Measurements from ENCODE around the gene CENPS. TPM values are rescaled to one million over a fixed set of nuclear protein-coding genes. Genes with fewer than 3 reads are reported as not detected.

CENPS gene
- total and polyA plus RNA-seq, 9 of the 15 experiments (the other 6 are each of a cell fraction or from before 2014, with no cell fraction given): 10.2 to 36.0 (median 26.0) TPM

DNA sequence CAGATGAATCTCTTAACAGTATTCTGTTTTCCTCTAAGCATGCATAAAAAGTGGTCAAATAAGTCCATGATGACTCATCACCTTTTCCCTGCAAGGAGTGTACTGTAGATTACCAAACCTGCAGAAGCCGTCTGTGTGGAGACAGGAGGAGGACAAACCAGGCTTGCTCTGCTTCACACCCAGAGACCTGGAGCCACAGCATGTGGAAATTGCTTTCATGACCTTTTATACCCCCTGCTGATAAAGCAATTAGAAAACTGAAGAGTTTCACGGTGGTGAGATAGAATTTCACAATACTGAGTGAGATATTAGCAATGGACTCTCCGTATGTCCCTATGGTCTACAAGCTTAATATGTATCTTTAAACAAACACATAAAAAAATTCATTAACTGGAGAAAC, 29.0 kb downstream of the CENPS start (continued):
- TF ChIP-seq ZNF12 (CRISPR knock-in tag; IDR thresholded peaks at IDR 0.05) (no peak), RERE (CRISPR knock-in tag; IDR thresholded peaks at IDR 0.05; ENCODE audit: borderline replicate concordance) (no peak), MTA1 (IDR thresholded peaks at IDR 0.05; ENCODE audit: borderline replicate concordance) (peak; percentile 50; the same call in 1 of the 2 replicates), KDM2B (CRISPR knock-in tag; IDR thresholded peaks at IDR 0.05) (no peak), GATAD2A (IDR thresholded peaks at IDR 0.05) (peak; percentile 68; the same call in 1 of the 2 replicates), DIDO1 (tag; IDR thresholded peaks at IDR 0.05; ENCODE audit: low read depth) (no peak), RNF2 (IDR thresholded peaks at IDR 0.05) (0 out of 2 replicates have a peak, but pooled peaks have one; percentile 45), ZBTB33 (CRISPR knock-in tag; IDR thresholded peaks at IDR 0.05) (0 out of 2 replicates have a peak, but pooled peaks have one; percentile 13), TAF15 (IDR thresholded peaks at IDR 0.05; ENCODE audit: low read depth, low read length) (no peak), FOXK2 (conservative IDR thresholded peaks at IDR 0.05 in 1 of 2, IDR thresholded peaks at IDR 0.05 in 1 of 2; ENCODE audit: low read depth in 2 of 2) (no peak; a peak in 1 of 4 replicates), ZNF79 (CRISPR knock-in tag; IDR thresholded peaks at IDR 0.05; ENCODE audit: low read depth) (no peak)
- TF ChIP-seq, protein P1, sequence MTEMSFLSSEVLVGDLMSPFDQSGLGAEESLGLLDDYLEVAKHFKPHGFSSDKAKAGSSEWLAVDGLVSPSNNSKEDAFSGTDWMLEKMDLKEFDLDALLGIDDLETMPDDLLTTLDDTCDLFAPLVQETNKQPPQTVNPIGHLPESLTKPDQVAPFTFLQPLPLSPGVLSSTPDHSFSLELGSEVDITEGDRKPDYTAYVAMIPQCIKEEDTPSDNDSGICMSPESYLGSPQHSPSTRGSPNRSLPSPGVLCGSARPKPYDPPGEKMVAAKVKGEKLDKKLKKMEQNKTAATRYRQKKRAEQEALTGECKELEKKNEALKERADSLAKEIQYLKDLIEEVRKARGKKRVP (CRISPR knock-in tag; IDR thresholded peaks at IDR 0.05): no peak
- TF ChIP-seq, protein P2, sequence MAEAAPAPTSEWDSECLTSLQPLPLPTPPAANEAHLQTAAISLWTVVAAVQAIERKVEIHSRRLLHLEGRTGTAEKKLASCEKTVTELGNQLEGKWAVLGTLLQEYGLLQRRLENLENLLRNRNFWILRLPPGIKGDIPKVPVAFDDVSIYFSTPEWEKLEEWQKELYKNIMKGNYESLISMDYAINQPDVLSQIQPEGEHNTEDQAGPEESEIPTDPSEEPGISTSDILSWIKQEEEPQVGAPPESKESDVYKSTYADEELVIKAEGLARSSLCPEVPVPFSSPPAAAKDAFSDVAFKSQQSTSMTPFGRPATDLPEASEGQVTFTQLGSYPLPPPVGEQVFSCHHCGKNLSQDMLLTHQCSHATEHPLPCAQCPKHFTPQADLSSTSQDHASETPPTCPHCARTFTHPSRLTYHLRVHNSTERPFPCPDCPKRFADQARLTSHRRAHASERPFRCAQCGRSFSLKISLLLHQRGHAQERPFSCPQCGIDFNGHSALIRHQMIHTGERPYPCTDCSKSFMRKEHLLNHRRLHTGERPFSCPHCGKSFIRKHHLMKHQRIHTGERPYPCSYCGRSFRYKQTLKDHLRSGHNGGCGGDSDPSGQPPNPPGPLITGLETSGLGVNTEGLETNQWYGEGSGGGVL (CRISPR knock-in tag; IDR thresholded peaks at IDR 0.05): no peak
- TF ChIP-seq, protein P3, sequence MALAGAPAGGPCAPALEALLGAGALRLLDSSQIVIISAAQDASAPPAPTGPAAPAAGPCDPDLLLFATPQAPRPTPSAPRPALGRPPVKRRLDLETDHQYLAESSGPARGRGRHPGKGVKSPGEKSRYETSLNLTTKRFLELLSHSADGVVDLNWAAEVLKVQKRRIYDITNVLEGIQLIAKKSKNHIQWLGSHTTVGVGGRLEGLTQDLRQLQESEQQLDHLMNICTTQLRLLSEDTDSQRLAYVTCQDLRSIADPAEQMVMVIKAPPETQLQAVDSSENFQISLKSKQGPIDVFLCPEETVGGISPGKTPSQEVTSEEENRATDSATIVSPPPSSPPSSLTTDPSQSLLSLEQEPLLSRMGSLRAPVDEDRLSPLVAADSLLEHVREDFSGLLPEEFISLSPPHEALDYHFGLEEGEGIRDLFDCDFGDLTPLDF (CRISPR knock-in tag; IDR thresholded peaks at IDR 0.05): no peak

All from K562 (cell line).